ENCODE measurements around the gene TBC1D1. TPM values are rescaled to one million over a fixed set of nuclear protein-coding genes. Genes with fewer than 3 reads are reported as not detected.
A peak's percentile ranks its signal among the peaks of the same experiment; 100 is the strongest.

The TBC1D1 gene
- total RNA-seq, 1 donor from 2014 or later, result 54.5 TPM

DNA sequence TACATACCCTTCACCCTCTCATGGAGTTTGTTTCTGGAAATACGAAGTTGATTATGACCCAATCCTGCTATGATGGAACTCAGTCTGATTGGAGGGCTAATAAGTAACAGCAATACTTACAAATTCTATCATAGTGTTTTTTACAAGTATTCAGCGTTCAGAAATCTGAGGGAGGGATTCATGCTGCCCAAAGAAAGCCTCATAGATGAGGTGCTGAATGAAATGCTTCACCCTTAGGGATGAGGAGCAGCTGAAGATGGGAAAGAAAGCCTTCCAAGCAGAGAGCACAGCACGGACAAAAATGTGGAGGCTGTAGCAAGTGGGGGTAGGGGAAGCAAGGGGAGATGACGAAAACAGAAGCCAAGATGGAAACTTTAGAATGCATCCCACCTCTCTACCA, 27.9 kb upstream of the TBC1D1 start:
- peaks cover 6% of the 10 kb centered on the region for H3K36me3 Mint-ChIP-seq (ENCODE audit: low read depth, unreplicated experiment)
- no peaks in the 10 kb centered on the region for H4K20me1 ChIP-seq (ENCODE audit: insufficient read depth, low read length)
- H3K4me1 Mint-ChIP-seq (ENCODE audit: low read depth, unreplicated experiment), result peaks cover 6% of the 10 kb centered on the region
- H3K4me3 Mint-ChIP-seq (ENCODE audit: unreplicated experiment), result no peak overlapping the region
- FAIRE-seq (no peak), DNase-seq (ENCODE audit: low read depth) (no peak)
- H3K9ac ChIP-seq (ENCODE audit: low read length), result no peak overlapping the region
- no peak overlapping the region for H3K27ac ChIP-seq (ENCODE audit: low read depth, low read length)
- H2AFZ ChIP-seq (ENCODE audit: low read depth, low read length), result no peak overlapping the region
- TF ChIP-seq EZH2 (IDR thresholded peaks at IDR 0.05; ENCODE audit: insufficient read depth, low read length), result no peak
- TF ChIP-seq, protein P1, sequence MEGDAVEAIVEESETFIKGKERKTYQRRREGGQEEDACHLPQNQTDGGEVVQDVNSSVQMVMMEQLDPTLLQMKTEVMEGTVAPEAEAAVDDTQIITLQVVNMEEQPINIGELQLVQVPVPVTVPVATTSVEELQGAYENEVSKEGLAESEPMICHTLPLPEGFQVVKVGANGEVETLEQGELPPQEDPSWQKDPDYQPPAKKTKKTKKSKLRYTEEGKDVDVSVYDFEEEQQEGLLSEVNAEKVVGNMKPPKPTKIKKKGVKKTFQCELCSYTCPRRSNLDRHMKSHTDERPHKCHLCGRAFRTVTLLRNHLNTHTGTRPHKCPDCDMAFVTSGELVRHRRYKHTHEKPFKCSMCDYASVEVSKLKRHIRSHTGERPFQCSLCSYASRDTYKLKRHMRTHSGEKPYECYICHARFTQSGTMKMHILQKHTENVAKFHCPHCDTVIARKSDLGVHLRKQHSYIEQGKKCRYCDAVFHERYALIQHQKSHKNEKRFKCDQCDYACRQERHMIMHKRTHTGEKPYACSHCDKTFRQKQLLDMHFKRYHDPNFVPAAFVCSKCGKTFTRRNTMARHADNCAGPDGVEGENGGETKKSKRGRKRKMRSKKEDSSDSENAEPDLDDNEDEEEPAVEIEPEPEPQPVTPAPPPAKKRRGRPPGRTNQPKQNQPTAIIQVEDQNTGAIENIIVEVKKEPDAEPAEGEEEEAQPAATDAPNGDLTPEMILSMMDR (IDR thresholded peaks at IDR 0.05; ENCODE audit: insufficient read depth, low read depth, low read length), result no peak
- H3K4me1 ChIP-seq (ENCODE audit: insufficient read depth, low read length), result peaks cover 5% of the 10 kb centered on the region
- H3K4me3 ChIP-seq (ENCODE audit: insufficient read depth, low read depth, low read length), result no peak overlapping the region
- H3K27me3 Mint-ChIP-seq (ENCODE audit: low read depth, unreplicated experiment), result no peaks in the 10 kb centered on the region
- H3K36me3 ChIP-seq (ENCODE audit: insufficient read depth, low read length), result peaks cover 12% of the 10 kb centered on the region
- H3K27ac Mint-ChIP-seq (ENCODE audit: unreplicated experiment), result no peak overlapping the region
- H3K4me2 ChIP-seq (ENCODE audit: low read length), result no peak overlapping the region
- H3K9me3 Mint-ChIP-seq (ENCODE audit: unreplicated experiment), result no peaks in the 10 kb centered on the region
- H3K27me3 ChIP-seq (ENCODE audit: insufficient read depth, low read length), result no peaks in the 10 kb centered on the region
- H3K79me2 ChIP-seq (ENCODE audit: insufficient read depth, low read length), result no peaks in the 10 kb centered on the region
- no peaks in the 10 kb centered on the region for H3K9me3 ChIP-seq (ENCODE audit: insufficient read depth, low read depth, low read length)

DNA sequence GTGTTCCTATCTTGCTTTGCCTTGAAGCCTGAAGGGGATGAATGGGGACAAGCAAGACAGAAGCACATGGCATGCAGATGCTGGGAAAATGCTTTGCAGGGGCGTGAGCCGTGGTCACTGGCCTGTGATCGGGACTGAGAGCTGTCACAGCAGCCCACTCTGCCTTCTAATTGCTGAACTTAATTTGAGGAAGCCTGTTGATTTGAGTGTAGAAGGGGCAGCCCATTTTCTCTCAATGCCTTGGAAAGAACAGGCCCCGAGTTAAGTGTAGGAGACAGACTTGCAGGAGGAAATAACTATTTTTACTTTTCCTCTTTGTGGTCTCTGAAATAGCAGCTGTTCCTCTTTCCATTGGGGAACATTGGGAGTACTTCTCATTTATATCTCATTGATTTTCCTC, 26.1 kb upstream of the TBC1D1 start:
- Mint-ChIP-seq H3K27ac (ENCODE audit: unreplicated experiment) (no peak overlapping the region), H3K9me3 (ENCODE audit: unreplicated experiment) (no peaks in the 10 kb centered on the region), H3K36me3 (ENCODE audit: low read depth, unreplicated experiment) (peaks cover 6% of the 10 kb centered on the region), H3K27me3 (ENCODE audit: low read depth, unreplicated experiment) (no peaks in the 10 kb centered on the region), H3K4me3 (ENCODE audit: unreplicated experiment) (no peak overlapping the region), H3K4me1 (ENCODE audit: low read depth, unreplicated experiment) (peaks cover 6% of the 10 kb centered on the region)
- H3K4me1 ChIP-seq (ENCODE audit: insufficient read depth, low read length), result peaks cover 5% of the 10 kb centered on the region
- no peaks in the 10 kb centered on the region for H3K27me3 ChIP-seq (ENCODE audit: insufficient read depth, low read length)
- H3K79me2 ChIP-seq (ENCODE audit: insufficient read depth, low read length), result no peaks in the 10 kb centered on the region
- DNase-seq (ENCODE audit: low read depth) (no peak), FAIRE-seq (no peak)
- peak overlapping the region; percentile 20 for H3K4me2 ChIP-seq (ENCODE audit: low read length)
- H4K20me1 ChIP-seq (ENCODE audit: insufficient read depth, low read length), result no peaks in the 10 kb centered on the region
- H3K9ac ChIP-seq (ENCODE audit: low read length), result no peak overlapping the region
- H3K27ac ChIP-seq (ENCODE audit: low read depth, low read length), result no peak overlapping the region
- H3K4me3 ChIP-seq (ENCODE audit: insufficient read depth, low read depth, low read length), result no peak overlapping the region
- no peak overlapping the region for H2AFZ ChIP-seq (ENCODE audit: low read depth, low read length)
- H3K36me3 ChIP-seq (ENCODE audit: insufficient read depth, low read length), result peaks cover 7% of the 10 kb centered on the region
- no peaks in the 10 kb centered on the region for H3K9me3 ChIP-seq (ENCODE audit: insufficient read depth, low read depth, low read length)
- TF ChIP-seq, protein P1 (IDR thresholded peaks at IDR 0.05; ENCODE audit: insufficient read depth, low read depth, low read length), result no peak
- no peak for TF ChIP-seq EZH2 (IDR thresholded peaks at IDR 0.05; ENCODE audit: insufficient read depth, low read length)

DNA sequence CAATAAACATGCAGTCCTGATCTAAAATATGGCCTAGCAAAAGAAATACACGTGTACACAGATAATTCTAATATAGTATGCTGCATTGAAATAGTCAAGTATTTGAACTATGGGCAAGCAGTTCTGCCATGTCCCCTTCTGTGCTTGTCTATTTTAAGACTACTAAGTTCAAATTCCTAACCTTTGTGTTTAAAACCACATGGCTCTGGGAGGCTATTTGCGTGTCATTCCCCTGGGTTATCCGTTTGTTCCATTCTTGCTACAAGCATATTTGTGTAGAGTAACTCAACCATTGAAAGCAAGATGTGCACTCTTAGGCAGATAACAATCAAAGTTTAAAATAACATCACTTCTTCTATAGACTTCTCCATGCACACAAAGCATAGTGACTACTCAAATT, 25.4 kb upstream of the TBC1D1 start:
- no peak overlapping the region for H3K4me3 ChIP-seq (ENCODE audit: insufficient read depth, low read depth, low read length)
- Mint-ChIP-seq H3K4me1 (ENCODE audit: low read depth, unreplicated experiment) (peaks cover 6% of the 10 kb centered on the region), H3K27me3 (ENCODE audit: low read depth, unreplicated experiment) (no peaks in the 10 kb centered on the region), H3K9me3 (ENCODE audit: unreplicated experiment) (no peaks in the 10 kb centered on the region), H3K36me3 (ENCODE audit: low read depth, unreplicated experiment) (peaks cover 6% of the 10 kb centered on the region), H3K4me3 (ENCODE audit: unreplicated experiment) (no peak overlapping the region), H3K27ac (ENCODE audit: unreplicated experiment) (no peak overlapping the region)
- H4K20me1 ChIP-seq (ENCODE audit: insufficient read depth, low read length), result no peaks in the 10 kb centered on the region
- H3K9me3 ChIP-seq (ENCODE audit: insufficient read depth, low read depth, low read length), result no peaks in the 10 kb centered on the region
- TF ChIP-seq EZH2 (IDR thresholded peaks at IDR 0.05; ENCODE audit: insufficient read depth, low read length), result no peak
- H2AFZ ChIP-seq (ENCODE audit: low read depth, low read length), result no peak overlapping the region
- no peak overlapping the region for H3K27ac ChIP-seq (ENCODE audit: low read depth, low read length)
- FAIRE-seq, result no peak
- H3K9ac ChIP-seq (ENCODE audit: low read length), result no peak overlapping the region
- H3K79me2 ChIP-seq (ENCODE audit: insufficient read depth, low read length), result no peaks in the 10 kb centered on the region
- peak overlapping the region; percentile 20 for H3K4me2 ChIP-seq (ENCODE audit: low read length)
- DNase-seq (ENCODE audit: low read depth), result peak; percentile 34
- peaks cover 7% of the 10 kb centered on the region for H3K36me3 ChIP-seq (ENCODE audit: insufficient read depth, low read length)
- no peaks in the 10 kb centered on the region for H3K27me3 ChIP-seq (ENCODE audit: insufficient read depth, low read length)
- peaks cover 5% of the 10 kb centered on the region for H3K4me1 ChIP-seq (ENCODE audit: insufficient read depth, low read length)

Data from astrocyte (in vitro differentiated cells and primary cell).